Left lung (tissue), 10 donors: ENCODE data around the gene HCFC1. TPM values are rescaled to one million over a fixed set of nuclear protein-coding genes. Genes with fewer than 3 reads are reported as not detected.

Experiments used
- ATAC-seq: fragments of 200-7000 bp; cut with Tn5 transposase; one replicate; pipeline ENCODE4 v1.9.1; 2020; ENCODE audit warnings: moderate library complexity
- DNase-seq, 4 donors: peaks; one replicate each; pipeline ENCODE4 v3.0.0-alpha.2; 2013 to 2020
- H3K27ac ChIP-seq, 2 donors: fragments of 200-600 bp; sonication (generic) in 1 of 2; one replicate each; pipeline versions ENCODE4 v1.5.0 to v1.8.0; 2020 to 2021
- H3K27me3 ChIP-seq, 2 donors: fragments of 200-600 bp; sonication (generic) in 1 of 2; one replicate each; pipeline versions ENCODE4 v1.5.0 to v1.8.0; 2020 to 2021
- H3K36me3 ChIP-seq, 2 donors: fragments of 200-600 bp; sonication (generic) in 1 of 2; one replicate each; pipeline versions ENCODE4 v1.5.0 to v1.8.0; 2020 to 2021
- H3K4me1 ChIP-seq, 2 donors: fragments of 200-600 bp; one replicate each; pipeline ENCODE4 v1.8.0; 2021
- H3K4me3 ChIP-seq, 2 donors: fragments of 200-600 bp; sonication (generic) in 1 of 2; one replicate each; pipeline versions ENCODE4 v1.5.0 to v1.8.0; 2020 to 2021; ENCODE audit warnings: mild to moderate bottlenecking in 1 of 2
- H3K9me3 ChIP-seq, 2 donors: fragments of 200-600 bp; sonication (generic) in 1 of 2; one replicate each; pipeline versions ENCODE4 v1.5.0 to v1.8.0; 2020 to 2021
- CTCF ChIP-seq, 2 donors: fragments of 200-600 bp; sonication (generic) in 1 of 2; IDR thresholded peaks; one replicate each; pipeline versions ENCODE4 v1.5.0 to v1.8.0; 2021; ENCODE audit warnings: antibody characterized with exemption in 2 of 2
- intact Hi-C, 2 donors: fragments of 100-400 bp; cut with DNase I; formaldehyde crosslinking; loops; one replicate each; pipeline versions ENCODE4 v1.11.2 to v1.14.2; 2022
- polyA plus RNA-seq, 6 donors: library from polyadenylated mRNA; unstranded; fragments of 120-200 nt; gene quantifications; one replicate each; pipeline ENCODE4 v1.2.1, GENCODE V29; 2013; ENCODE audit not compliant: insufficient read length in 6 of 6
- total RNA-seq, 2 donors: library from RNA; stranded (reverse); fragmentation: NEBNext Ultra II Directional; extraction: Animal tissue kit (Norgen Biotek cat#: 25700); gene quantifications; one replicate each; pipeline ENCODE4 v1.2.1, GENCODE V29; 2021
- donor health status: DM: no; HTN: yes; CAD: no.
- donor health status: DM: no; HTN: no; CAD: no.

Gene HCFC1
- total and polyA plus RNA-seq, 8 donors = 28.4 to 58.1 (median 43.9) TPM

GRCh38 chrX:153933748-153934147, 37.9 kb downstream of the HCFC1 start:
- Histone ChIP-seq H3K4me3 (peak overlapping the region; percentile 53 to 65), H3K4me1 (peaks cover 11 to 33% of the 10 kb centered on the region in 2 donors), H3K36me3 (peaks cover 0 to 35% of the 10 kb centered on the region in 2 donors), H3K9me3 (no peaks in the 10 kb centered on the region), H3K27ac (no peak overlapping the region), H3K27me3 (no peaks in the 10 kb centered on the region)
- intact Hi-C loops = no loop called here
- no peak for DNase-seq
- TF ChIP-seq CTCF (IDR thresholded peaks at IDR 0.05) = no peak
- ATAC-seq = no peak

GRCh38 chrX:153932220-153932915, 39.2 kb downstream of the HCFC1 start:
- no peaks in the 10 kb centered on the region for H3K9me3 ChIP-seq
- intact Hi-C loops = no loop called here
- DNase-seq (no peak), ATAC-seq (no peak)
- no peak overlapping the region for H3K27ac ChIP-seq
- no peak overlapping the region for H3K4me3 ChIP-seq
- no peak for TF ChIP-seq CTCF (IDR thresholded peaks at IDR 0.05)
- peaks cover 11 to 36% of the 10 kb centered on the region in 2 donors for H3K4me1 ChIP-seq
- no peaks in the 10 kb centered on the region for H3K27me3 ChIP-seq
- peaks cover 0 to 30% of the 10 kb centered on the region in 2 donors for H3K36me3 ChIP-seq

- H3K27me3 ChIP-seq = no peaks in the 10 kb centered on the region
- no peak for TF ChIP-seq CTCF (IDR thresholded peaks at IDR 0.05)
- no peak overlapping the region for H3K4me3 ChIP-seq
- intact Hi-C loops = no loop called here
- H3K36me3 ChIP-seq = peaks cover 0 to 30% of the 10 kb centered on the region in 2 donors
- DNase-seq (no peak), ATAC-seq (no peak)
- H3K9me3 ChIP-seq = no peaks in the 10 kb centered on the region
- H3K4me1 ChIP-seq = peaks cover 11 to 36% of the 10 kb centered on the region in 2 donors
- no peak overlapping the region for H3K27ac ChIP-seq
These were observed 39.9 kb downstream of the HCFC1 start for GRCh38 chrX:153931748-153932147.

GRCh38 chrX:153931151-153931550, 40.5 kb downstream of the HCFC1 start:
- intact Hi-C loops = no loop called here
- Histone ChIP-seq H3K27me3 (no peaks in the 10 kb centered on the region), H3K4me3 (no peak overlapping the region), H3K4me1 (peaks cover 11 to 36% of the 10 kb centered on the region in 2 donors), H3K9me3 (no peaks in the 10 kb centered on the region), H3K27ac (no peak overlapping the region), H3K36me3 (peaks cover 0 to 30% of the 10 kb centered on the region in 2 donors)
- ATAC-seq = no peak
- TF ChIP-seq CTCF (IDR thresholded peaks at IDR 0.05) = no peak
- no peak for DNase-seq

- ATAC-seq (no peak), DNase-seq (no peak)
- Histone ChIP-seq H3K27me3 (no peaks in the 10 kb centered on the region), H3K36me3 (peaks cover 0 to 30% of the 10 kb centered on the region in 2 donors), H3K4me1 (peaks cover 8 to 36% of the 10 kb centered on the region in 2 donors), H3K9me3 (no peaks in the 10 kb centered on the region), H3K4me3 (no peak overlapping the region), H3K27ac (no peak overlapping the region)
- no peak for TF ChIP-seq CTCF (IDR thresholded peaks at IDR 0.05)
- intact Hi-C loops = no loop called here
These were observed 41.4 kb downstream of the HCFC1 start for GRCh38 chrX:153930011-153930910.
